HCT116 (cell line): ENCODE data around the gene DMD. TPM values are rescaled to one million over a fixed set of nuclear protein-coding genes. Genes with fewer than 3 reads are reported as not detected.

Experiments
- ATAC-seq: fragments of 200-7000 bp; cut with Tn5 transposase; 2 replicates; pipeline ENCODE4 v1.9.1; 2020; ENCODE audit warnings: mild to moderate bottlenecking, moderate library complexity
- BruUV-seq: library from RNA; stranded (reverse); fragments of 400-500 nt; replicated peaks from 2 replicates; lab custom pipeline; 2021; lab: Mats Ljungman, UMichigan
- CTCF ChIA-PET: fragments of 300-600 bp; sonication (Branson Sonifier 250); formaldehyde crosslinking; loops from one replicate; lab custom pipeline; 2021; ENCODE audit warnings: antibody characterized with exemption; lab: Charles Lee
- POLR2A ChIA-PET: fragments of 300-600, 350-600 bp; sonication (Branson Sonifier 250); formaldehyde crosslinking; loops from one replicate; lab custom pipeline; 2021; ENCODE audit warnings: antibody characterized with exemption; lab: Charles Lee
- RAD21 ChIA-PET, 2 experiments: fragments of 300-600 bp; sonication (Branson Sonifier 250); formaldehyde crosslinking; loops; one replicate each; lab custom pipeline; 2023; ENCODE audit warnings: low total read pairs in 2 of 2; ENCODE audit not compliant: uncharacterized antibody in 2 of 2, unreplicated experiment in 2 of 2, low non-redundant PET in 1 of 2; lab: Charles Lee
- DNase-seq: peaks from one replicate; pipeline ENCODE4 v3.0.0-alpha.2; 2010; ENCODE audit warnings: low read depth, low spot score
- H2AFZ ChIP-seq: fragments of 200-600 bp; shearing (Covaris generic), sonication (generic); 2 replicates; pipeline ENCODE4 v1.6.1; 2017; ENCODE audit warnings: low read depth, mixed run types, mixed read lengths, antibody characterized with exemption, low read length; ENCODE audit not compliant: poor library complexity, severe bottlenecking
- H3K27ac ChIP-seq: 2 replicates; pipeline ENCODE4 v1.5.1; 2012; ENCODE audit warnings: low read depth, low read length
- H3K27me3 ChIP-seq: fragments of 200-600 bp; sonication (generic); 2 replicates; pipeline ENCODE4 v1.6.1; 2016; ENCODE audit warnings: mixed run types, low read length, mixed read lengths; ENCODE audit not compliant: insufficient read depth
- H3K36me3 ChIP-seq, 2 experiments: fragments of 200-500 bp in 1 of 2; fragments of 200-600 bp in 1 of 2; sonication (Bioruptor generic) in 1 of 2; sonication (generic) in 1 of 2; 2 replicates each; pipeline versions ENCODE4 v1.5.1 to v1.6.1; 2014 to 2016; ENCODE audit warnings: low read length in 2 of 2, inconsistent platforms in 1 of 2, mixed read lengths in 1 of 2, mixed run types in 1 of 2; ENCODE audit not compliant: insufficient read depth in 2 of 2, control insufficient read depth in 1 of 2
- H3K4me1 ChIP-seq, 2 experiments: fragments of 200-600 bp in 1 of 2; sonication (generic) in 1 of 2; 2 replicates each; pipeline versions ENCODE4 v1.5.1 to v1.6.1; 2012 to 2017; ENCODE audit warnings: low read length in 2 of 2, inconsistent platforms in 1 of 2, mild to moderate bottlenecking in 1 of 2, mixed read lengths in 1 of 2, mixed run types in 1 of 2, moderate library complexity in 1 of 2; ENCODE audit not compliant: insufficient read depth in 2 of 2, control insufficient read depth in 1 of 2
- H3K4me2 ChIP-seq: fragments of 200-600 bp; sonication (generic); 2 replicates; pipeline ENCODE4 v1.6.1; 2017; ENCODE audit warnings: mixed run types, low read length, mixed read lengths
- H3K4me3 ChIP-seq, 2 experiments: fragments of 200-600 bp in 1 of 2; sonication (generic) in 1 of 2; replicated peaks in 1 of 2; 2 replicates each; pipeline ENCODE4 v1.5.1; 2011 to 2016; ENCODE audit warnings: low read length in 2 of 2, control low read depth in 1 of 2, low read depth in 1 of 2, mild to moderate bottlenecking in 1 of 2, mixed read lengths in 1 of 2, mixed run types in 1 of 2
- H3K79me2 ChIP-seq: fragments of 200-600 bp; sonication (generic); 2 replicates; pipeline ENCODE4 v1.6.1; 2017; ENCODE audit warnings: mild to moderate bottlenecking, mixed run types, low read length, moderate library complexity, mixed read lengths; ENCODE audit not compliant: insufficient read depth
- H3K9ac ChIP-seq: fragments of 200-600 bp; sonication (generic); 2 replicates; pipeline ENCODE4 v1.6.1; 2016; ENCODE audit warnings: low read length, mixed read lengths
- H3K9me2 ChIP-seq: fragments of 200-600 bp; sonication (generic), shearing (Covaris generic); 2 replicates; pipeline ENCODE4 v1.6.1; 2017; ENCODE audit warnings: mixed run types, mild to moderate bottlenecking, moderate library complexity; ENCODE audit not compliant: insufficient read depth
- H3K9me3 ChIP-seq, 2 experiments: fragments of 200-500 bp in 1 of 2; fragments of 200-600 bp in 1 of 2; sonication (Bioruptor generic) in 1 of 2; sonication (generic) in 1 of 2; 2 replicates each; pipeline ENCODE4 v1.6.1; 2014 to 2017; ENCODE audit warnings: low read length in 2 of 2, mixed read lengths in 2 of 2, inconsistent platforms in 1 of 2, low read depth in 1 of 2, mild to moderate bottlenecking in 1 of 2, mixed run types in 1 of 2, moderate library complexity in 1 of 2; ENCODE audit not compliant: control insufficient read depth in 1 of 2, insufficient read depth in 1 of 2
- H4K20me1 ChIP-seq: fragments of 200-600 bp; sonication (generic), shearing (Covaris generic); 2 replicates; pipeline ENCODE4 v1.6.1; 2017; ENCODE audit warnings: mixed run types, mild to moderate bottlenecking, moderate library complexity; ENCODE audit not compliant: insufficient read depth
- CEBPB ChIP-seq: IDR thresholded peaks from 2 replicates; pipeline ENCODE4 v1.6.1; 2012; ENCODE audit warnings: low read depth
- CTCF ChIP-seq, 3 experiments: fragments of 200-600 bp in 1 of 3; sonication (generic) in 1 of 3; IDR thresholded peaks in 2 of 3; conservative IDR thresholded peaks in 1 of 3; 2 replicates each; pipeline ENCODE4 v1.5.1; 2012 to 2017; ENCODE audit warnings: low read depth in 2 of 3, low read length in 2 of 3, antibody characterized with exemption in 1 of 3, borderline replicate concordance in 1 of 3, control low read depth in 1 of 3, mild to moderate bottlenecking in 1 of 3, mixed read lengths in 1 of 3, mixed run types in 1 of 3, moderate library complexity in 1 of 3; ENCODE audit not compliant: insufficient read depth in 1 of 3
- EGR1 ChIP-seq: IDR thresholded peaks from 2 replicates; pipeline ENCODE4 v1.6.1; 2012; ENCODE audit warnings: low read depth
- ELF1 ChIP-seq: IDR thresholded peaks from 2 replicates; pipeline ENCODE4 v1.6.1; 2012; ENCODE audit warnings: low read depth, borderline replicate concordance
- EZH2 ChIP-seq: fragments of 200-600 bp; sonication (generic); IDR thresholded peaks from 2 replicates; pipeline ENCODE4 v1.6.1; 2017; ENCODE audit warnings: antibody characterized with exemption, mixed run types
- EZH2phosphoT487 ChIP-seq: fragments of 200-600 bp; IDR thresholded peaks from 2 replicates; pipeline ENCODE4 v1.6.1; 2018; ENCODE audit warnings: antibody characterized with exemption, borderline replicate concordance
- FOSL1 ChIP-seq: IDR thresholded peaks from 2 replicates; pipeline ENCODE4 v1.6.1; 2012; ENCODE audit warnings: low read depth
- JUND ChIP-seq: IDR thresholded peaks from 2 replicates; pipeline ENCODE4 v1.6.1; 2012
- MAX ChIP-seq: IDR thresholded peaks from 2 replicates; pipeline ENCODE4 v1.6.1; 2012
- POLR2A ChIP-seq: IDR thresholded peaks from 2 replicates; pipeline ENCODE4 v1.7.0; 2011; ENCODE audit warnings: borderline replicate concordance; ENCODE audit not compliant: insufficient read depth, insufficient read length; ENCODE audit errors: extremely low read depth
- POLR2AphosphoS5 ChIP-seq: IDR thresholded peaks from 2 replicates; pipeline ENCODE4 v1.6.1; 2011; ENCODE audit warnings: mild to moderate bottlenecking, low read depth, low read length, moderate library complexity
- RAD21 ChIP-seq: IDR thresholded peaks from 2 replicates; pipeline ENCODE4 v1.6.1; 2012; ENCODE audit warnings: low read depth, mild to moderate bottlenecking
- SIN3A ChIP-seq: IDR thresholded peaks from 2 replicates; pipeline ENCODE4 v1.6.1; 2012; ENCODE audit warnings: low read depth
- SP1 ChIP-seq: IDR thresholded peaks from 2 replicates; pipeline ENCODE4 v1.6.1; 2012; ENCODE audit warnings: low read depth
- TCF7L2 ChIP-seq: IDR thresholded peaks from 2 replicates; pipeline ENCODE4 v1.7.0; 2011; ENCODE audit warnings: borderline replicate concordance, inconsistent platforms; ENCODE audit not compliant: insufficient read depth, insufficient read length; ENCODE audit errors: extremely low read depth
- YY1 ChIP-seq: IDR thresholded peaks from 2 replicates; pipeline ENCODE4 v1.6.1; 2011; ENCODE audit warnings: low read length, low read depth, moderate library complexity, mild to moderate bottlenecking; ENCODE audit not compliant: insufficient replicate concordance; ENCODE audit errors: extremely low read depth
- ZFX ChIP-seq: fragments of 450-650 bp; IDR thresholded peaks from 2 replicates; pipeline ENCODE4 v1.6.1; 2017
- intact Hi-C: fragments of 100-400 bp; cut with micrococcal nuclease; formaldehyde crosslinking; loops from 2 replicates; pipeline ENCODE4 v1.10.0; 2022
- total RNA-seq: library from RNA; stranded (reverse); gene quantifications from one replicate; pipeline ENCODE4 v1.2.1, GENCODE V29; 2021; ENCODE audit not compliant: unreplicated experiment

DMD gene
- total RNA-seq, 1 experiment from 2014 or later, result 0.05 TPM

- H3K9me3 ChIP-seq, result no peaks in the 10 kb centered on the region
- no peaks in the 10 kb centered on the region for H4K20me1 ChIP-seq
- no peak for TF ChIP-seq MAX
- TF ChIP-seq EGR1, result no peak
- TF ChIP-seq ZFX, result no peak
- no peak for TF ChIP-seq JUND
- no peak for TF ChIP-seq EZH2
- TF ChIP-seq CTCF (IDR thresholded peaks at IDR 0.05 in 2 of 3, conservative IDR thresholded peaks at IDR 0.05 in 1 of 3; ENCODE audit: borderline replicate concordance in 1 of 3, insufficient read depth in 1 of 3, low read depth in 2 of 3, low read length in 2 of 3), result no peak
- TF ChIP-seq ELF1, result no peak
- no peak for TF ChIP-seq POLR2A
- no peak for TF ChIP-seq EZH2phosphoT487
- TF ChIP-seq TCF7L2, result no peak
- TF ChIP-seq FOSL1, result no peak
- no peak for TF ChIP-seq YY1
- no peak for TF ChIP-seq SP1
- no peak for TF ChIP-seq CEBPB
- TF ChIP-seq RAD21, result no peak
- no peak for TF ChIP-seq POLR2AphosphoS5
- TF ChIP-seq SIN3A, result no peak
- TF ChIP-seq, all 23 proteins: peak for 0
- no peak for DNase-seq
- Histone ChIP-seq H3K9ac (no peak overlapping the region), H3K36me3 (no peaks in the 10 kb centered on the region), H3K27ac (no peak overlapping the region), H3K79me2 (no peaks in the 10 kb centered on the region), H2AFZ (no peak overlapping the region), H3K4me3 (no peak overlapping the region), H3K9me2 (no peaks in the 10 kb centered on the region), H3K4me1 (no peaks in the 10 kb centered on the region), H3K27me3 (no peaks in the 10 kb centered on the region), H3K4me2 (no peak overlapping the region)
- POLR2A ChIA-PET, result no interaction called here
- CTCF ChIA-PET, result no interaction called here
- intact Hi-C loops, result no loop called here
- RAD21 ChIA-PET, result no interaction called here
- ATAC-seq, result no peak
- no TSS peak for BruUV-seq
Observed at GRCh38 chrX:31508338-31508737, 1703.0 kb downstream of the DMD start.
